GM21447 (cell line): ENCODE measurements around the gene PALLD.
"Not testable (repeated sequence)": the region's sequence is repeated elsewhere in the genome, so short reads cannot be mapped to it uniquely, and the experiment has no call there.

Experiments used
- ATAC-seq: cut with Tn5 transposase; IDR thresholded peaks from one replicate; pipeline ENCODE4 v1.9.1; 2021; ENCODE audit not compliant: unreplicated experiment

Gene PALLD

GRCh38 chr4:168719725-168720124 lies 222.9 kb downstream of the PALLD start:
- ATAC-seq: no peak

GRCh38 chr4:168720396-168720900 lies 223.6 kb downstream of the PALLD start:
- ATAC-seq: no peak

GRCh38 chr4:168722391-168722790 lies 225.5 kb downstream of the PALLD start:
- no peak for ATAC-seq

- no peak for ATAC-seq
Measured at GRCh38 chr4:168723020-168723419, 226.2 kb downstream of the PALLD start.

DNA sequence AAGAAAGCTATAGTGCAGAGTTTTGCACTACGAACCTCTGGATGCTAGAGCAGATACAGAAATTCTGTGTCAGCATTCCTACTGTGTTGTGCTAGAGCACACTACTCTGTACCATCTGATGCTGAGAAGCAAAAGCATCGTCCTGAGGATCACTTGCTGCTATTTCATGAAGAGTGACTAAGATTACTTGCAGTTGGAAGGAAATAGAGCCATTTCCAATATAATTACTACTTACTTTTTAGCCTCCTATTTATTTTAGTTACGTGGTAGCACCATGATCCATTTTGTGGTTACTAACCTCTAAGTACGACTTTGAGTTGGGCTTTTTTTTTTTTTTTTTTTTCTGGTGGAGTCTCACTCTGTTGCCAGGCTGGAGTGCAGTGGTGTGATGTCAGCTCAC lies 226.7 kb downstream of the PALLD start:
- no peak for ATAC-seq

GRCh38 chr4:168724243-168724642 lies 227.4 kb downstream of the PALLD start:
- no peak for ATAC-seq

DNA sequence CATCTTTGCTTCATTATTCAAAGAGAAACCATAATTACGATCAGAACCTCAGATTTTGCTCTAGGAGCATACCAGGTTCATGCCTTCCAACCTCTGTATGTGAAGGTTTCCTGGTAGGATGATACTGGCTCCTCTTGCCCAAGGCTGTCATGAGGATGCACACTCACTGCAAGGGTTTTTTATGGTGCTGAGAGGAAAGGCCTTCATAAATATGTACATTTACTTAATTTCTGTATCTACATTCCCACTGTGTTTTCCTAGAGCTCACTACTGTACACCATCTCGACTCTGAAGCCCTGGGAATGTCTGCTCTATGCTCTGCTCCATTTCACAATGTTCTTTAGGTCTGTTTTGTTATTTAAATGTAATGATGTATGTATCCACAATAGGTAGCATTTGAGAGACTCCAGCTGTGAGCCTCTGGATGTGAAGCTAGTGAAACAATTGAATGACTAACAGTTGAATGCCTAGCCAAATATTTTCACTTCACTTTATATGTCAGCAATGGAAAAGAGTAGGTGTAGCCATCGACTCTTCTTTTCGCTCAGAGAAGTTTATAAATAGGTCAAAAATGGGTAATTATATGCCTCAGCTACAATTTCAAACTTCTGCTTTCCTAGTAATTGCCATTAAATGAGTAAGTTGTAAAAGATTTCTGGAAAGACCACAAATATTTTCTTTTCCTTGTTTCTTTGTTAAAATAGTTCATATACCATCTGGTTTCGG lies 228.0 kb downstream of the PALLD start:
- no peak for ATAC-seq

GRCh38 chr4:168725930-168726329 lies 229.1 kb downstream of the PALLD start:
- no peak for ATAC-seq

DNA sequence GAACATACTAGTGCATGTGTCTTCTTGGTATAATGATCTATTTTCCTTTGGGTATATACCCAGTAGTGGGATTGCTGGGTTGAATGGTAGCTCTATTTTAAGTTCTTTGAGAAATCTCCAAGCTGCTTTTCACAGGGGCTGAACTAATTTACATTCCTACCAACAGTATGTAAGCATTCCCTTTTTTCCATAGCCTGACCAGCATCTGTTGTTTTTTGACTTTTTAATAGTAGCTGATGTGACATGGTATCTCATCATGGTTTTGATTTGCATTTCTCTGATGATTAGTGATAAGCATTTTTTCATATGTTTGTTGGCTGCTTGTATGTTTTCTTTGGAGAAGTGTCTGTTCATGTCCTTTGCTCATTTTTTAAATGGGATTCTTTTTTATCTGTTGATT lies 230.3 kb downstream of the PALLD start:
- ATAC-seq: not testable (repeated sequence)

DNA sequence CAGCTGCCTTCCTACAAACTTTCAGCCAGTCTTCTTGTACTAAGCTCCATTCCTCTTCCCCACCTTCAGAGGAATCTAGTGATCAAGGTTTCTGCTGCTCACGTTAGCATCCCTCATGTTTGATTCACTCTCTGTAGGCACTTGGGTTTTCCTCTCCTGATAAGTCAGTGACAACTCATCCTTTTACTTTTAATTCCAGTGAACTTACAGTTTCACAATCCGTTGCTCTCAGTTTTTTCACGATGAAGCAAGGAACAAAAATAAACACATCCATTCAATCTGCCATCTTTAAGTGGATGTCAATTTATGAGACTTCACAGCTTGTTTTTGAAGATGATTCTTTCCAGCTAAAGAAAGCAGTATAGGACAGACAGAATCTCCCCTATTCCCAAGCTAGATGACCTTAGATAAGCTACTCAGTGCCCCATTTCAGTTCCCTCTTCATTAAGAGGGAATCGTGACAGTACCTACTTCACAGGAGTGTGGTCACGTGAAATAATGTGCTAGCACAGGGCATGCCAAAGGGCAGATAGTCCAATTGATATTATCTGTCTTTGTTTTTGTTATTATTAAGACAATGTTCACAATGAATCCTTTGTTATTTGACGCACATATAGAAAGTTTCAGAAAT lies 234.3 kb downstream of the PALLD start:
- ATAC-seq: no peak

- peak; percentile 46 for ATAC-seq
Measured at GRCh38 chr4:168731706-168732414, 235.0 kb downstream of the PALLD start.

- ATAC-seq: no peak
Measured at GRCh38 chr4:168732714-168733113, 235.9 kb downstream of the PALLD start.

DNA sequence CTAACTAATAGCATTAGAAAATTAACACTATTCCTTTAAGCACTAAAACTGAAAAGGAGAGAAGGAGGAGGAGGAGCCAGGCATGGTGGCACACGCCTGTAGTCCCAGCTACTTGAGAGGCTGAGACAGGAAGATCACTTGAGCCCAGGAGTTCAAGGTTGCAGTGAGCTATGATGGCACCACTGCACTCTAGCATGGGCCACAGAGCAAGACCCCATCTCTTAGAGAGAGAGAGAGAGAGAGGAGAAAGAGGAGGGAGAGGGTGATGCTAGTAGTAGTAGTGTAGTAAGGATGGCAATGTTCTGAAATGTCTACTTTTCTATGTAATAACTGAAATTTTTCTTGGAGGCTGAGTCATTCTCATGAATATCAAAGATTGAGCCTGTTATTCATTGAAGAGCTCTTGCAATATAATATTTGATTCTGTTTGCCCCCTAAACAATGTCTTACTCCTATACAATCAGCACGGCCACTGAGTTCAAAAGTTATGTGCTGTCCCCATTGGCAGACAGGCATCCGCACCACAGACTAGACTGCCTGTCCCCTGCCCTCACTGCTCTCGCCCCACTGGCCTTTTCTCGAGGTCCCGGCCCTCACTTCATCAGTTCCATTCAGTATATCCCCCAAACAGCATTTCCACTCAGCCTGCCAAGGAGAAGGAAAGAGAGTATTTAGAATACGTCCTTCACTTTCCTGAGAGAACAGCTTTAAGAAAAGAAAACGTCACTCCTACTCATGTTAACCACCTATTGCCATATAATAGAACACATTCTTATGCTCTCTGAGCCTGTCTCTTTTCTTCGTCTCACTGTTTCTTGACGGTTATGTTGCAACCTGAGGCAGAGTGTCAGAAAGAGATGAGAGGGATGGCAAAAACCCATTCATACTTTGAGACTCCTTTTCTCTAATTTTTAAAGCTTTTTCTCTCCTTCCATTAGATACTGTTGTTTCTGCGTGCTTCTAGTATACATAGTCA lies 238.1 kb downstream of the PALLD start:
- ATAC-seq: no peak

DNA sequence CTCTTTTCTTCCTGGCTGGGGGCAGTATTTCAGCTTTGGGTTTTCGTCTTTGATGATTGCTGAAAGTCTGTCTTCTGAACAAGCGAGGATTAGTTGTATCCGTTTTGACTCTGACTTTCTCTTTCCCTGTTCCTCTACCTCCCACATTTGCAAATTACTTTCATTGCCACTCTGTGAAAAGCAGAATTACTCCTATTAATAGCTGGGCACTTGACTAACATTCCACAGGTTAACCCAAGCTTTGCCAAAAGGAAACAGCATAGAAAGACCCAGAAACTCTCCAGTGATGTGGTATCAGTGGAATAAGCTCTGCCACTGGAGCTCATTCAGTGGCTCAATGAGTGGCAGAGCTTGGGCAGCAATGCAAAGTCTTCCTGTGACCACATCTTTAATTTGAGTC lies 238.9 kb downstream of the PALLD start:
- ATAC-seq: no peak

DNA sequence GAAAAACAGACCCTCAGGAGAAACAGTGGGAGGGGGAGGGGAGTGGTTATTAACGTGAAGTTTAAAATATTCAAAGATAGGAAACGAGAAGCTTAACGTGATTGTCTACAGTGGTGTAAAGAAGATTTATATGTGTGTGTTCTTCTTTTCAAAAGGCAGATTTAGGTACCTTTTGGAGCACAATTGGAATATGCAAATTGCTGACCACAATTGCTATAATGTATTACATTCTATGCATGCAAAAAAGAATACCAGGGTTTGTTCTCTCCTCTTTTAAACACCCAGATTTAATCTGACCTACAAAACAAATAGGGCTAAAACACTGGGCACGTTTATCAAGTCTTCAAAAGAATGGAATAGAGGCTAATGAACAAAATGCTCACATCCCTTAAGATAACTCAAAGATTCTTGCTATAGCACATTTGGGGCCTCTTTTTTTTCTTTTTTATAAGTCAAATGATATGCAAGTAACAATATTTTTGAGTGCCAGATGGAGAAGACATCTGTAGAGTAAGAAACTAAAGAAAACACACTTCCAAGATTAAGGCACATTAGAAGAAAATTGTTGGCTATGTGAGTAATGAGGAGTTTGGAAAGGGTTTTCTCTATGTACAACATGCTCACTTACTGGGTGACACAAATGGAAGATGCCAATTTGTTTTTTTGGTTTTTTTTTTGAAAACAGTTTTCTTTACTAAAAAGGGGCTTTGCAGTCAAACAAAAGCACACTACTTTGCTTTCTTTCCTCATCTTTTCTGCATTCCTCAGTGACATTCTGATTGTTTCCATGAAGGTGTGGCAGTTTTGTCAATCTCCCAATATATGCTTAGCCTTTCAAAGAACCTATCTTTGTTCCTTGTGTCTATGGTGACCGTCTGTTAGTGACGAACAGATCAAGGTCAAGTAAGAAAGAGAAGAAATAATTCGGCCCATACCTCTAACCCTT lies 240.3 kb downstream of the PALLD start:
- ATAC-seq: no peak

- ATAC-seq: no peak
Measured at GRCh38 chr4:168737806-168738172, 240.9 kb downstream of the PALLD start.

GRCh38 chr4:168739886-168740285 lies 243.0 kb downstream of the PALLD start:
- no peak for ATAC-seq

GRCh38 chr4:168740691-168741090 lies 243.8 kb downstream of the PALLD start:
- ATAC-seq: no peak

- ATAC-seq: no peak
Measured at GRCh38 chr4:168741281-168742173, 244.7 kb downstream of the PALLD start.
